Measurements from ENCODE around the gene KIF1C.

The KIF1C gene

DNA sequence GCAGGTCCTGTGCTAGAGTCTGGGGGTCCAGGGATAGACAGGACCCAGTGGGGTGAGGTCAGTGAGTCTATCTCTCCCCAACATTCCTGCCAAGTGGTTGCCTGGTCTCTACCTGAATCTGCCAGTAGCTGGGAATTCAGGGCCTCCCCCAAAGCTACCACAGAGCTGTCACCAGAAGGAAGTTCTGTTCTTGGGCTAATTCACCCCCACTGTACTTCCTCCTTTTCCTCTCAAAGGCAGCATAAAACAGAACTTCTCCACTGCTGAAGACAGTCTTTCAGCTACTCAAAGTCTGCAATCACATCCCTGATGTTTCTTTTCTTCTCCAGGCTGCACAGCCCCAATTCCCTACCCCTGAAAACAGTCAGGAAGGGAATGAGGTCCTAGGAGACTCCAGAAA is 19.0 kb upstream of the KIF1C start:
- no peak overlapping the region for H4K91ac ChIP-seq (ENCODE audit: low read length)
- no peak overlapping the region for H3K14ac ChIP-seq (ENCODE audit: low read length in 2 of 2)
- DNase-seq, result no peak
- H3K36me3 ChIP-seq (ENCODE audit: control insufficient read depth in 1 of 2, insufficient read depth in 2 of 2, low read depth in 1 of 2, low read length in 2 of 2), result peaks cover 58 to 87% of the 10 kb centered on the region in 2 experiments
- no peak overlapping the region for H3K18ac ChIP-seq (ENCODE audit: low read depth in 1 of 2, low read length in 2 of 2)
- H3K4me3 ChIP-seq (ENCODE audit: insufficient read depth in 1 of 2, low read depth in 1 of 2, low read length in 2 of 2), result no peak overlapping the region
- H3K4me2 ChIP-seq (ENCODE audit: low read length, poor library complexity, severe bottlenecking), result no peak overlapping the region
- H2BK120ac ChIP-seq (ENCODE audit: low read depth, low read length), result no peak overlapping the region
- no peak overlapping the region for H3K23ac ChIP-seq (ENCODE audit: low read length in 2 of 2)
- no peaks in the 10 kb centered on the region for H3K27me3 ChIP-seq (ENCODE audit: control insufficient read depth in 1 of 2, insufficient read depth in 1 of 2, low read length in 2 of 2)
- H2BK15ac ChIP-seq (ENCODE audit: low read depth, poor library complexity, severe bottlenecking), result no peak overlapping the region
- peaks cover 9% of the 10 kb centered on the region for H3K79me1 ChIP-seq (replicated peaks; ENCODE audit: low read length, poor library complexity, severe bottlenecking)
- no peak overlapping the region for H2BK12ac ChIP-seq (ENCODE audit: low read length in 2 of 2)
- no peak overlapping the region for H2AFZ ChIP-seq (ENCODE audit: low read depth, low read length)
- H3K4me1 ChIP-seq (ENCODE audit: control insufficient read depth, insufficient read depth, low read depth, low read length), result no peaks in the 10 kb centered on the region
- H3K27ac ChIP-seq (ENCODE audit: low read length, poor library complexity, severe bottlenecking), result no peak overlapping the region
- no peak overlapping the region for H3K4ac ChIP-seq (ENCODE audit: low read depth in 1 of 2, low read length in 2 of 2)
- no peak overlapping the region for H3K9ac ChIP-seq (ENCODE audit: low read length)
- no peaks in the 10 kb centered on the region for H3K9me3 ChIP-seq (ENCODE audit: control insufficient read depth, low read length)
- no peak overlapping the region for H2BK5ac ChIP-seq (ENCODE audit: low read depth, low read length, poor library complexity, severe bottlenecking)
- no peak overlapping the region for H4K8ac ChIP-seq (ENCODE audit: low read length)
- H2AK5ac ChIP-seq (ENCODE audit: low read length, severe bottlenecking), result no peak overlapping the region

DNA sequence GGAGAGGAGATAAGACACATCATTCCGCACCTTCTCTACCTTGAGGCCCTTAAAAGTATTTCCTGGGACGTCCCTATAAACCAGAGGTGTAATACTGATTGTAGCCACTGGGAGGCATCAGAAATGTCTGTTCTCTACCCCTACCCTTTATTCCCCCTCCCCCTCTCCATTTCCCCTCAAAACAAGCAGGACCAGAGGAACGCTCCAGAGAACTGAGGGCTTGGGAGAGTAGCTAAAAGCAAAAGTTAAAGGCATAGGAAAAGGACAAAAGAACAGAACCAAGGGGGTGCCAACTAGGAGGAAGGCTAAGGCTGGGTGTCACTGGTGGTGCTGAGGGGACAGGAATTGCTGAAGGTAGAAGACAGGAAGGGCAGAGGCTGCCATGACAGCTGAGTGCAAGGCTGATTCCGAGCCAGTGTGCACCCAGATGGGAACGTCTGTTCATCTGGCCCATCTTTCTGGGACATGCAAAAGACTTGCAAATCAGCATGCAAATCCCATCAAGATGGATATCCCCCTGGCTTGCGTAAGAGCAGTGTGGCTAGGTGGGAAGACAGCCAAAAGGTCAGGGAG is 17.0 kb upstream of the KIF1C start:
- H3K4ac ChIP-seq (ENCODE audit: low read depth in 1 of 2, low read length in 2 of 2), result no peak overlapping the region
- peaks cover 6% of the 10 kb centered on the region for H3K79me1 ChIP-seq (replicated peaks; ENCODE audit: low read length, poor library complexity, severe bottlenecking)
- H2BK12ac ChIP-seq (ENCODE audit: low read length in 2 of 2), result no peak overlapping the region
- H2BK5ac ChIP-seq (ENCODE audit: low read depth, low read length, poor library complexity, severe bottlenecking), result no peak overlapping the region
- no peak overlapping the region for H2BK15ac ChIP-seq (ENCODE audit: low read depth, poor library complexity, severe bottlenecking)
- 47% methylated on average over 5 of the region's 6 CpGs for WGBS
- no peak overlapping the region for H2AFZ ChIP-seq (ENCODE audit: low read depth, low read length)
- H2BK120ac ChIP-seq (ENCODE audit: low read depth, low read length), result no peak overlapping the region
- peaks cover 51 to 74% of the 10 kb centered on the region in 2 experiments for H3K36me3 ChIP-seq (ENCODE audit: control insufficient read depth in 1 of 2, insufficient read depth in 2 of 2, low read depth in 1 of 2, low read length in 2 of 2)
- H3K27ac ChIP-seq (ENCODE audit: low read length, poor library complexity, severe bottlenecking), result no peak overlapping the region
- H2AK5ac ChIP-seq (ENCODE audit: low read length, severe bottlenecking), result no peak overlapping the region
- H4K91ac ChIP-seq (ENCODE audit: low read length), result no peak overlapping the region
- H3K4me2 ChIP-seq (ENCODE audit: low read length, poor library complexity, severe bottlenecking), result no peak overlapping the region
- no peak overlapping the region for H3K4me3 ChIP-seq (ENCODE audit: insufficient read depth in 1 of 2, low read depth in 1 of 2, low read length in 2 of 2)
- H3K18ac ChIP-seq (ENCODE audit: low read depth in 1 of 2, low read length in 2 of 2), result peak overlapping the region in 1 of 2 experiments; percentile 1
- no peaks in the 10 kb centered on the region for H3K27me3 ChIP-seq (ENCODE audit: control insufficient read depth in 1 of 2, insufficient read depth in 1 of 2, low read length in 2 of 2)
- H3K23ac ChIP-seq (ENCODE audit: low read length in 2 of 2), result no peak overlapping the region
- H3K9ac ChIP-seq (ENCODE audit: low read length), result no peak overlapping the region
- no peaks in the 10 kb centered on the region for H3K9me3 ChIP-seq (ENCODE audit: control insufficient read depth, low read length)
- no peak overlapping the region for H3K14ac ChIP-seq (ENCODE audit: low read length in 2 of 2)
- peak; percentile 64 for DNase-seq
- no peak overlapping the region for H4K8ac ChIP-seq (ENCODE audit: low read length)
- H3K4me1 ChIP-seq (ENCODE audit: control insufficient read depth, insufficient read depth, low read depth, low read length), result no peaks in the 10 kb centered on the region

- H3K4ac ChIP-seq (ENCODE audit: low read depth in 1 of 2, low read length in 2 of 2), result no peak overlapping the region
- peak overlapping the region; percentile 21 for H3K9ac ChIP-seq (ENCODE audit: low read length)
- WGBS, result 90% methylated on average over 5 of the region's 5 CpGs
These were observed 15.4 kb upstream of the KIF1C start for GRCh38 chr17:4982305-4982704.

GRCh38 chr17:4986403-4986802 is 11.3 kb upstream of the KIF1C start:
- H3K9ac ChIP-seq (ENCODE audit: low read length), result peak overlapping the region; percentile 91
- H2AK5ac ChIP-seq (ENCODE audit: low read length, severe bottlenecking), result no peak overlapping the region
- H2AFZ ChIP-seq (ENCODE audit: low read depth, low read length), result no peak overlapping the region
- 74% methylated on average over 4 of the region's 5 CpGs for WGBS
- H3K4me3 ChIP-seq (ENCODE audit: insufficient read depth in 1 of 2, low read depth in 1 of 2, low read length in 2 of 2), result peak overlapping the region in 1 of 2 experiments; percentile 82
- H3K4me1 ChIP-seq (ENCODE audit: control insufficient read depth, insufficient read depth, low read depth, low read length), result peaks cover 20% of the 10 kb centered on the region
- H3K27ac ChIP-seq (ENCODE audit: low read length, poor library complexity, severe bottlenecking), result no peak overlapping the region
- no peak overlapping the region for H3K14ac ChIP-seq (ENCODE audit: low read length in 2 of 2)
- peaks cover 6% of the 10 kb centered on the region for H3K79me1 ChIP-seq (replicated peaks; ENCODE audit: low read length, poor library complexity, severe bottlenecking)
- peak overlapping the region; percentile 86 for H3K4me2 ChIP-seq (ENCODE audit: low read length, poor library complexity, severe bottlenecking)
- no peak overlapping the region for H3K23ac ChIP-seq (ENCODE audit: low read length in 2 of 2)
- H3K18ac ChIP-seq (ENCODE audit: low read depth in 1 of 2, low read length in 2 of 2), result peak overlapping the region in 1 of 2 experiments; percentile 30
- H2BK5ac ChIP-seq (ENCODE audit: low read depth, low read length, poor library complexity, severe bottlenecking), result no peak overlapping the region
- H3K36me3 ChIP-seq (ENCODE audit: control insufficient read depth in 1 of 2, insufficient read depth in 2 of 2, low read depth in 1 of 2, low read length in 2 of 2), result peaks cover 16 to 29% of the 10 kb centered on the region in 2 experiments
- H2BK12ac ChIP-seq (ENCODE audit: low read length in 2 of 2), result no peak overlapping the region
- DNase-seq, result no peak
- H3K4ac ChIP-seq (ENCODE audit: low read depth in 1 of 2, low read length in 2 of 2), result no peak overlapping the region
- H4K91ac ChIP-seq (ENCODE audit: low read length), result no peak overlapping the region
- H2BK15ac ChIP-seq (ENCODE audit: low read depth, poor library complexity, severe bottlenecking), result no peak overlapping the region
- no peak overlapping the region for H2BK120ac ChIP-seq (ENCODE audit: low read depth, low read length)
- H3K27me3 ChIP-seq (ENCODE audit: control insufficient read depth in 1 of 2, insufficient read depth in 1 of 2, low read length in 2 of 2), result no peaks in the 10 kb centered on the region
- H4K8ac ChIP-seq (ENCODE audit: low read length), result peak overlapping the region; percentile 45
- H3K9me3 ChIP-seq (ENCODE audit: control insufficient read depth, low read length), result no peaks in the 10 kb centered on the region

More at GRCh38 chr17:4982305-4982704, 15.4 kb upstream of the KIF1C start:
- Histone ChIP-seq H2AFZ (ENCODE audit: low read depth, low read length) (no peak overlapping the region), H4K8ac (ENCODE audit: low read length) (no peak overlapping the region), H3K9me3 (ENCODE audit: control insufficient read depth, low read length) (no peaks in the 10 kb centered on the region), H2AK5ac (ENCODE audit: low read length, severe bottlenecking) (no peak overlapping the region), H3K4me1 (ENCODE audit: control insufficient read depth, insufficient read depth, low read depth, low read length) (peaks cover 9% of the 10 kb centered on the region), H3K4me2 (ENCODE audit: low read length, poor library complexity, severe bottlenecking) (no peak overlapping the region), H3K27me3 (ENCODE audit: control insufficient read depth in 1 of 2, insufficient read depth in 1 of 2, low read length in 2 of 2) (no peaks in the 10 kb centered on the region), H4K91ac (ENCODE audit: low read length) (no peak overlapping the region), H3K14ac (ENCODE audit: low read length in 2 of 2) (no peak overlapping the region), H3K23ac (ENCODE audit: low read length in 2 of 2) (no peak overlapping the region), H2BK12ac (ENCODE audit: low read length in 2 of 2) (no peak overlapping the region), H3K4me3 (ENCODE audit: insufficient read depth in 1 of 2, low read depth in 1 of 2, low read length in 2 of 2) (no peak overlapping the region), H3K79me1 (replicated peaks; ENCODE audit: low read length, poor library complexity, severe bottlenecking) (peaks cover 9% of the 10 kb centered on the region), H2BK15ac (ENCODE audit: low read depth, poor library complexity, severe bottlenecking) (no peak overlapping the region), H3K36me3 (ENCODE audit: control insufficient read depth in 1 of 2, insufficient read depth in 2 of 2, low read depth in 1 of 2, low read length in 2 of 2) (peaks cover 46 to 60% of the 10 kb centered on the region in 2 experiments), H3K27ac (ENCODE audit: low read length, poor library complexity, severe bottlenecking) (no peak overlapping the region), H2BK120ac (ENCODE audit: low read depth, low read length) (no peak overlapping the region), H3K18ac (ENCODE audit: low read depth in 1 of 2, low read length in 2 of 2) (no peak overlapping the region), H2BK5ac (ENCODE audit: low read depth, low read length, poor library complexity, severe bottlenecking) (no peak overlapping the region)
- no peak for DNase-seq

All from mesenchymal stem cell (in vitro differentiated cells and primary cell).